GM23338 (cell line): ENCODE results near the gene TNFRSF4. TPM values are rescaled to one million over a fixed set of nuclear protein-coding genes. Genes with fewer than 3 reads are reported as not detected.

Experiments
- ATAC-seq: fragments of 200-7000 bp; cut with Tn5 transposase; 3 replicates; pipeline ENCODE4 v1.9.1; 2020
- DNase-seq: peaks from one replicate; pipeline ENCODE4 v3.0.0-alpha.2; 2015; ENCODE audit warnings: low spot score
- H2AFZ ChIP-seq: fragments of 200-600 bp; sonication (generic); 2 replicates; pipeline ENCODE4 v1.8.0; 2016; ENCODE audit warnings: antibody characterized with exemption, mild to moderate bottlenecking, moderate library complexity
- H3F3A ChIP-seq: fragments of 200-600 bp; sonication (generic); replicated peaks from 2 replicates; pipeline ENCODE4 v1.8.0; 2017; ENCODE audit warnings: antibody characterized with exemption, mixed run types, low read depth
- H3K27ac ChIP-seq: fragments of 200-600 bp; sonication (generic); 2 replicates; pipeline ENCODE4 v1.6.1; 2016; ENCODE audit warnings: low read depth
- H3K27me3 ChIP-seq: fragments of 200-600 bp; sonication (generic); 2 replicates; pipeline ENCODE4 v1.8.0; 2016; ENCODE audit warnings: mild to moderate bottlenecking, mixed run types, moderate library complexity; ENCODE audit not compliant: insufficient read depth
- H3K36me3 ChIP-seq: fragments of 200-600 bp; sonication (generic); 2 replicates; pipeline ENCODE4 v1.8.0; 2016; ENCODE audit warnings: mild to moderate bottlenecking; ENCODE audit not compliant: insufficient read depth
- H3K4me1 ChIP-seq: fragments of 200-600 bp; sonication (generic); 2 replicates; pipeline ENCODE4 v1.8.0; 2016; ENCODE audit warnings: mild to moderate bottlenecking, moderate library complexity; ENCODE audit not compliant: insufficient read depth
- H3K4me2 ChIP-seq: fragments of 200-600 bp; sonication (generic); 2 replicates; pipeline ENCODE4 v1.7.1; 2017; ENCODE audit warnings: mixed run types
- H3K4me3 ChIP-seq: fragments of 200-600 bp; sonication (generic); 2 replicates; pipeline ENCODE4 v1.6.1; 2016; ENCODE audit warnings: mixed run types
- H3K79me2 ChIP-seq: fragments of 200-600 bp; sonication (generic); replicated peaks from 2 replicates; pipeline ENCODE4 v1.8.0; 2017; ENCODE audit warnings: mild to moderate bottlenecking; ENCODE audit not compliant: insufficient read depth
- H3K9me2 ChIP-seq: fragments of 200-600 bp; sonication (generic); 2 replicates; pipeline ENCODE4 v1.8.0; 2017; ENCODE audit not compliant: insufficient read depth
- H4K20me1 ChIP-seq: fragments of 200-600 bp; sonication (generic); replicated peaks from 2 replicates; pipeline ENCODE4 v1.8.0; 2017; ENCODE audit warnings: mild to moderate bottlenecking; ENCODE audit not compliant: insufficient read depth
- H3K27ac Mint-ChIP-seq: 2 replicates; pipeline ENCODE4 v1.8.0; 2020; ENCODE audit warnings: inconsistent platforms, mild to moderate bottlenecking, moderate library complexity, mixed read lengths
- H3K27me3 Mint-ChIP-seq: 3 replicates; pipeline ENCODE4 v1.8.0; 2022; ENCODE audit warnings: low read depth, mild to moderate bottlenecking, moderate library complexity, mixed read lengths, inconsistent platforms; ENCODE audit not compliant: insufficient read depth, poor library complexity
- H3K36me3 Mint-ChIP-seq: 3 replicates; pipeline ENCODE4 v1.8.0; 2021; ENCODE audit warnings: low read depth, mild to moderate bottlenecking, inconsistent platforms, moderate library complexity, mixed read lengths
- H3K4me1 Mint-ChIP-seq: 3 replicates; pipeline ENCODE4 v1.8.0; 2020; ENCODE audit warnings: mild to moderate bottlenecking, inconsistent platforms, mixed read lengths
- H3K4me3 Mint-ChIP-seq: 3 replicates; pipeline ENCODE4 v1.8.0; 2021; ENCODE audit warnings: moderate library complexity, mild to moderate bottlenecking, inconsistent platforms, mixed read lengths
- H3K9me3 Mint-ChIP-seq: 3 replicates; pipeline ENCODE4 v1.8.0; 2020; ENCODE audit warnings: moderate library complexity, mild to moderate bottlenecking, inconsistent platforms, mixed read lengths
- EZH2 ChIP-seq: fragments of 200-600 bp; sonication (generic); IDR thresholded peaks from one replicate; pipeline ENCODE4 v1.8.0; 2017; ENCODE audit warnings: antibody characterized with exemption, mild to moderate bottlenecking, low read depth; ENCODE audit not compliant: unreplicated experiment
- EZH2phosphoT487 ChIP-seq: fragments of 200-600 bp; sonication (generic); IDR thresholded peaks from one replicate; pipeline ENCODE4 v1.8.1; 2018; ENCODE audit warnings: antibody characterized with exemption; ENCODE audit not compliant: unreplicated experiment
- JUNB ChIP-seq: IDR thresholded peaks from one replicate; pipeline ENCODE4 v1.6.1; 2016; ENCODE audit warnings: antibody characterized with exemption; ENCODE audit not compliant: unreplicated experiment
- NANOG ChIP-seq: IDR thresholded peaks from 2 replicates; pipeline ENCODE4 v1.6.1; 2016; ENCODE audit warnings: antibody characterized with exemption, borderline replicate concordance
- POLR2AphosphoS5 ChIP-seq: IDR thresholded peaks from 2 replicates; pipeline ENCODE4 v1.6.1; 2016; ENCODE audit warnings: antibody characterized with exemption, low read depth
- STAT1 ChIP-seq: IDR thresholded peaks from one replicate; pipeline ENCODE4 v1.6.1; 2016; ENCODE audit warnings: antibody characterized with exemption; ENCODE audit not compliant: unreplicated experiment
- ZNF114 ChIP-seq: fragments of 250-450 bp; sonication (Bioruptor Pico); IDR thresholded peaks from 2 replicates; pipeline ENCODE4 v1.5.0; 2020; ENCODE audit warnings: mild to moderate bottlenecking, moderate library complexity
- polyA plus RNA-seq: library from polyadenylated mRNA; unstranded; fragments of >200 nt; fragmentation: Nextera tagmentation; extraction: Ambion mirVana; gene quantifications from 2 replicates; pipeline ENCODE4 v1.2.1, GENCODE V29; 2016
- total RNA-seq: library from RNA; depleted of rRNA; stranded (reverse); fragments of >200 nt; shearing (Covaris generic); gene quantifications from 2 replicates; pipeline ENCODE4 v1.2.3, GENCODE V29; 2014
- TF ChIP-seq, protein P1 (sequence below): IDR thresholded peaks from 2 replicates; pipeline ENCODE4 v1.6.1; 2016; ENCODE audit warnings: antibody characterized with exemption
- TF ChIP-seq, protein P2 (sequence below): fragments of 250-450 bp; sonication (Bioruptor Pico); IDR thresholded peaks from 2 replicates; pipeline ENCODE4 v1.5.0; 2020; ENCODE audit warnings: mild to moderate bottlenecking, moderate library complexity
- TF ChIP-seq, protein P3 (sequence below), 2 experiments: fragments of 200-600 bp in 1 of 2; sonication (generic) in 1 of 2; conservative IDR thresholded peaks; 2 replicates each; pipeline versions ENCODE4 v1.5.1 to v1.6.1; 2016 to 2017; ENCODE audit warnings: antibody characterized with exemption in 2 of 2, low read depth in 2 of 2, mild to moderate bottlenecking in 2 of 2, moderate library complexity in 1 of 2

The TNFRSF4 gene
- total and polyA plus RNA-seq, 2 experiments from 2014 or later, result not detected

- peaks cover 8% of the 10 kb centered on the region; the same call in 1 of the 2 replicates for H3K4me1 ChIP-seq
- Mint-ChIP-seq H3K36me3 (no peaks in the 10 kb centered on the region), H3K27ac (no peak overlapping the region), H3K27me3 (peaks cover 11% of the 10 kb centered on the region), H3K4me1 (peaks cover 20% of the 10 kb centered on the region), H3K9me3 (no peaks in the 10 kb centered on the region; the same call in 2 of the 3 replicates), H3K4me3 (no peak overlapping the region)
- no peak for DNase-seq
- H3K27me3 ChIP-seq, result no peaks in the 10 kb centered on the region
- no peaks in the 10 kb centered on the region for H3K36me3 ChIP-seq
- H4K20me1 ChIP-seq, result no peaks in the 10 kb centered on the region
- no peak overlapping the region for H3K4me3 ChIP-seq
- H3K27ac ChIP-seq, result no peak overlapping the region
- H2AFZ ChIP-seq, result no peak overlapping the region
- H3F3A ChIP-seq, result no peaks in the 10 kb centered on the region
- no peak for TF ChIP-seq POLR2AphosphoS5
- TF ChIP-seq, protein P1, sequence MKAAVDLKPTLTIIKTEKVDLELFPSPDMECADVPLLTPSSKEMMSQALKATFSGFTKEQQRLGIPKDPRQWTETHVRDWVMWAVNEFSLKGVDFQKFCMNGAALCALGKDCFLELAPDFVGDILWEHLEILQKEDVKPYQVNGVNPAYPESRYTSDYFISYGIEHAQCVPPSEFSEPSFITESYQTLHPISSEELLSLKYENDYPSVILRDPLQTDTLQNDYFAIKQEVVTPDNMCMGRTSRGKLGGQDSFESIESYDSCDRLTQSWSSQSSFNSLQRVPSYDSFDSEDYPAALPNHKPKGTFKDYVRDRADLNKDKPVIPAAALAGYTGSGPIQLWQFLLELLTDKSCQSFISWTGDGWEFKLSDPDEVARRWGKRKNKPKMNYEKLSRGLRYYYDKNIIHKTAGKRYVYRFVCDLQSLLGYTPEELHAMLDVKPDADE, result no peak
- ATAC-seq, result no peak
- no peaks in the 10 kb centered on the region for H3K9me2 ChIP-seq
- no peak overlapping the region for H3K4me2 ChIP-seq
- H3K79me2 ChIP-seq, result no peaks in the 10 kb centered on the region
Observed at GRCh38 chr1:1178794-1179331, 35.1 kb downstream of the TNFRSF4 start.

DNA sequence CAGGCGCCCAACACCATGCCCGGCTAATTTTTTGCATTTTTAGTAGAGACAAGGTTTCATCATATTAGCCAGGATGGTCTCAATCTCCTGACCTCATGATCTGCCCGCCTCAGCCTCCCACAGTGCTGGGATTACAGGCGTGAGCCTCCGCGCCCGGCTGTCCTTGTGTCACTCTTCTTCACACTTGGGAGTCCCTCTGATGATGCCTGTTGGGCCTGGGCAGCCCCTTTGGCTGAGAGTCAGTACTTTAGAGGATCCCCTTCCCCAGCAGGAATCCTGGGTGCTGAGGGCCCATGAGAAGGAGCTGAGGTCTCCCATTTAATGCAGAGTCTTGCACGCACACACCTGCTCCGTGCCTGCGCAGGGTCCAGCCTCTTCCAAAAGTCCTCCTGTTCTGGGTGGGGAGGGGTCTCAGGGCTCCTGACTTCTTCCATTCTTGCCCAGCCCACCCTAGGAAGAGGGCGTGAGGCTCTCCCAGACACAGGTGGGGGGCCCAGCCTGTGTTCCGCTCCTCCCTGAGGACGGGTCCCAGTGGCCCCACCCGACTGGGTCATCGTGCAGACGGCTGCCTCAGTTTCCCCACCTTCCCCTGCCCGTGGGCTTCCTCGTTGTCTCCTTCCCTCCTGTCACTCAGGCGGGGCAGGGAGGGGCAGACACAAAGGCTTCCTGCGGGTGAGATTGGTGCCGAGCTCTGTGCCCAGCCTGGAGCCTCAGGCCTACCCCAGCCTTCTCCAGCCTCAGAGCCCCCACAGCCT lies 36.3 kb downstream of the TNFRSF4 start:
- Mint-ChIP-seq H3K4me1 (peaks cover 22% of the 10 kb centered on the region), H3K27me3 (peaks cover 10% of the 10 kb centered on the region), H3K36me3 (no peaks in the 10 kb centered on the region), H3K27ac (no peak overlapping the region), H3K4me3 (no peak overlapping the region), H3K9me3 (no peaks in the 10 kb centered on the region; the same call in 2 of the 3 replicates)
- H3K36me3 ChIP-seq, result no peaks in the 10 kb centered on the region
- no peak overlapping the region for H3K4me3 ChIP-seq
- H3K79me2 ChIP-seq, result no peaks in the 10 kb centered on the region
- H3F3A ChIP-seq, result no peaks in the 10 kb centered on the region
- DNase-seq, result no peak
- H3K4me1 ChIP-seq, result peaks cover 13% of the 10 kb centered on the region; the same call in 1 of the 2 replicates
- no peak overlapping the region for H3K4me2 ChIP-seq
- H3K27ac ChIP-seq, result no peak overlapping the region
- no peak overlapping the region for H2AFZ ChIP-seq
- no peak for ATAC-seq
- H4K20me1 ChIP-seq, result no peaks in the 10 kb centered on the region
- no peaks in the 10 kb centered on the region for H3K27me3 ChIP-seq
- no peaks in the 10 kb centered on the region for H3K9me2 ChIP-seq
- TF ChIP-seq, protein P2, sequence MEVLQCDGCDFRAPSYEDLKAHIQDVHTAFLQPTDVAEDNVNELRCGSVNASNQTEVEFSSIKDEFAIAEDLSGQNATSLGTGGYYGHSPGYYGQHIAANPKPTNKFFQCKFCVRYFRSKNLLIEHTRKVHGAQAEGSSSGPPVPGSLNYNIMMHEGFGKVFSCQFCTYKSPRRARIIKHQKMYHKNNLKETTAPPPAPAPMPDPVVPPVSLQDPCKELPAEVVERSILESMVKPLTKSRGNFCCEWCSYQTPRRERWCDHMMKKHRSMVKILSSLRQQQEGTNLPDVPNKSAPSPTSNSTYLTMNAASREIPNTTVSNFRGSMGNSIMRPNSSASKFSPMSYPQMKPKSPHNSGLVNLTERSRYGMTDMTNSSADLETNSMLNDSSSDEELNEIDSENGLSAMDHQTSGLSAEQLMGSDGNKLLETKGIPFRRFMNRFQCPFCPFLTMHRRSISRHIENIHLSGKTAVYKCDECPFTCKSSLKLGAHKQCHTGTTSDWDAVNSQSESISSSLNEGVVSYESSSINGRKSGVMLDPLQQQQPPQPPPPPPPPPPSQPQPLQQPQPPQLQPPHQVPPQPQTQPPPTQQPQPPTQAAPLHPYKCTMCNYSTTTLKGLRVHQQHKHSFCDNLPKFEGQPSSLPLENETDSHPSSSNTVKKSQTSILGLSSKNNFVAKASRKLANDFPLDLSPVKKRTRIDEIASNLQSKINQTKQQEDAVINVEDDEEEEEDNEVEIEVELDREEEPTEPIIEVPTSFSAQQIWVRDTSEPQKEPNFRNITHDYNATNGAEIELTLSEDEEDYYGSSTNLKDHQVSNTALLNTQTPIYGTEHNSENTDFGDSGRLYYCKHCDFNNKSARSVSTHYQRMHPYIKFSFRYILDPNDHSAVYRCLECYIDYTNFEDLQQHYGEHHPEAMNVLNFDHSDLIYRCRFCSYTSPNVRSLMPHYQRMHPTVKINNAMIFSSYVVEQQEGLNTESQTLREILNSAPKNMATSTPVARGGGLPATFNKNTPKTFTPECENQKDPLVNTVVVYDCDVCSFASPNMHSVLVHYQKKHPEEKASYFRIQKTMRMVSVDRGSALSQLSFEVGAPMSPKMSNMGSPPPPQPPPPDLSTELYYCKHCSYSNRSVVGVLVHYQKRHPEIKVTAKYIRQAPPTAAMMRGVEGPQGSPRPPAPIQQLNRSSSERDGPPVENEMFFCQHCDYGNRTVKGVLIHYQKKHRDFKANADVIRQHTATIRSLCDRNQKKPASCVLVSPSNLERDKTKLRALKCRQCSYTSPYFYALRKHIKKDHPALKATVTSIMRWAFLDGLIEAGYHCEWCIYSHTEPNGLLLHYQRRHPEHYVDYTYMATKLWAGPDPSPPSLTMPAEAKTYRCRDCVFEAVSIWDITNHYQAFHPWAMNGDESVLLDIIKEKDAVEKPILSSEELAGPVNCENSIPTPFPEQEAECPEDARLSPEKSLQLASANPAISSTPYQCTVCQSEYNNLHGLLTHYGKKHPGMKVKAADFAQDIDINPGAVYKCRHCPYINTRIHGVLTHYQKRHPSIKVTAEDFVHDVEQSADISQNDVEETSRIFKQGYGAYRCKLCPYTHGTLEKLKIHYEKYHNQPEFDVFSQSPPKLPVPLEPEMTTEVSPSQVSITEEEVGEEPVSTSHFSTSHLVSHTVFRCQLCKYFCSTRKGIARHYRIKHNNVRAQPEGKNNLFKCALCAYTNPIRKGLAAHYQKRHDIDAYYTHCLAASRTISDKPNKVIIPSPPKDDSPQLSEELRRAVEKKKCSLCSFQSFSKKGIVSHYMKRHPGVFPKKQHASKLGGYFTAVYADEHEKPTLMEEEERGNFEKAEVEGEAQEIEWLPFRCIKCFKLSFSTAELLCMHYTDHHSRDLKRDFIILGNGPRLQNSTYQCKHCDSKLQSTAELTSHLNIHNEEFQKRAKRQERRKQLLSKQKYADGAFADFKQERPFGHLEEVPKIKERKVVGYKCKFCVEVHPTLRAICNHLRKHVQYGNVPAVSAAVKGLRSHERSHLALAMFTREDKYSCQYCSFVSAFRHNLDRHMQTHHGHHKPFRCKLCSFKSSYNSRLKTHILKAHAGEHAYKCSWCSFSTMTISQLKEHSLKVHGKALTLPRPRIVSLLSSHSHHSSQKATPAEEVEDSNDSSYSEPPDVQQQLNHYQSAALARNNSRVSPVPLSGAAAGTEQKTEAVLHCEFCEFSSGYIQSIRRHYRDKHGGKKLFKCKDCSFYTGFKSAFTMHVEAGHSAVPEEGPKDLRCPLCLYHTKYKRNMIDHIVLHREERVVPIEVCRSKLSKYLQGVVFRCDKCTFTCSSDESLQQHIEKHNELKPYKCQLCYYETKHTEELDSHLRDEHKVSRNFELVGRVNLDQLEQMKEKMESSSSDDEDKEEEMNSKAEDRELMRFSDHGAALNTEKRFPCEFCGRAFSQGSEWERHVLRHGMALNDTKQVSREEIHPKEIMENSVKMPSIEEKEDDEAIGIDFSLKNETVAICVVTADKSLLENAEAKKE, result no peak
- no peak for TF ChIP-seq EZH2
- TF ChIP-seq, protein P1, result no peak
- TF ChIP-seq STAT1, result no peak
- no peak for TF ChIP-seq ZNF114 (CRISPR knock-in tag)
- TF ChIP-seq NANOG, result no peak
- TF ChIP-seq EZH2phosphoT487, result no peak
- TF ChIP-seq JUNB, result no peak
- TF ChIP-seq, protein P3, sequence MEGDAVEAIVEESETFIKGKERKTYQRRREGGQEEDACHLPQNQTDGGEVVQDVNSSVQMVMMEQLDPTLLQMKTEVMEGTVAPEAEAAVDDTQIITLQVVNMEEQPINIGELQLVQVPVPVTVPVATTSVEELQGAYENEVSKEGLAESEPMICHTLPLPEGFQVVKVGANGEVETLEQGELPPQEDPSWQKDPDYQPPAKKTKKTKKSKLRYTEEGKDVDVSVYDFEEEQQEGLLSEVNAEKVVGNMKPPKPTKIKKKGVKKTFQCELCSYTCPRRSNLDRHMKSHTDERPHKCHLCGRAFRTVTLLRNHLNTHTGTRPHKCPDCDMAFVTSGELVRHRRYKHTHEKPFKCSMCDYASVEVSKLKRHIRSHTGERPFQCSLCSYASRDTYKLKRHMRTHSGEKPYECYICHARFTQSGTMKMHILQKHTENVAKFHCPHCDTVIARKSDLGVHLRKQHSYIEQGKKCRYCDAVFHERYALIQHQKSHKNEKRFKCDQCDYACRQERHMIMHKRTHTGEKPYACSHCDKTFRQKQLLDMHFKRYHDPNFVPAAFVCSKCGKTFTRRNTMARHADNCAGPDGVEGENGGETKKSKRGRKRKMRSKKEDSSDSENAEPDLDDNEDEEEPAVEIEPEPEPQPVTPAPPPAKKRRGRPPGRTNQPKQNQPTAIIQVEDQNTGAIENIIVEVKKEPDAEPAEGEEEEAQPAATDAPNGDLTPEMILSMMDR (conservative IDR thresholded peaks at IDR 0.05; ENCODE audit: low read depth in 2 of 2), result no peak
